CD4-positive, alpha-beta T cell treated with Interleukin-17A for 4 hours (primary cell): ENCODE data around the gene SNAPC4.

Experiments
- DNase-seq: peaks from one replicate; pipeline ENCODE4 v3.0.0-alpha.2; 2020; ENCODE audit warnings: mixed read lengths

The SNAPC4 gene

DNA sequence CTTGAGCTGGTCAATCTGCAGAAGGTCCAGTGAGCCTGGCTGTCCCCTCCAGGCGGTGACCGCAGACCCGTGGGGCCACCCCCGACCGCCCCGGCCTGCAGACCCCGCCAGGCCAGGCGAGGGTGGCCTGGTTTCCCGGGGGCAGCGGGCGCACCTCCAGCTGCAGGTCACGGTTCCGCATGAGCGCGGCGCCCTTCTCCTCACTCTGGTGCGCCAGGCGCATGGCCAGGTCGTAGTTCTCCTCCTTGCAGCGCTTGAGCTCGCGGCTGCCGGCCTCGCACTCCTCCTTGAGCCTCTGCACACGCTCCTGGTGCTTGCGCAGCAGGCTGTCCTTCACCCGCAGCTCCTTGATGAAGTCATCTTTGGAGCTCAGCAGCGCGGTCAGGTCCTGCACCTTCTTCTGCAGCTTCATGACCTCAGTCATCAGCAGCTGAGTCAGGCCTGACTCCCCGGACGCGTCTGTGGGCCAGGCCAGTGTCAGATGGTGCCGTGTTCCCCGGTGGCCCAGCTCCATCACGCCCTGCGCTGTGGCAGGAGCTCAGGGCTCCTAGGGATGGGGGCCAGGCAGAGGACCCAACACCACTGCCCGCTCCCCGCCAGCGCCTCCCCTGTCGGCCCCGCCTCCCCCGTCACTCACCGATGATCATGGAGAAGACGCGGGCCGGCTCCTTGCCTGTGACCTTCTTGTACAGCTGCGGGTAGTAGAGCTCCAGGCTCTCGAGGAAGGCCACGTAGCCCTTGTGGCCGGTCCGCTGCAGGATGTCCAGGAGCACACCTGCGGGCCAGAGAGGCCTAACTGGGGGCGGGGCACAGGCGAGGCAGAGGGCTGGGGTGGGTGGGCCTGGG, 29.1 kb downstream of the SNAPC4 start:
- DNase-seq, result no peak

DNA sequence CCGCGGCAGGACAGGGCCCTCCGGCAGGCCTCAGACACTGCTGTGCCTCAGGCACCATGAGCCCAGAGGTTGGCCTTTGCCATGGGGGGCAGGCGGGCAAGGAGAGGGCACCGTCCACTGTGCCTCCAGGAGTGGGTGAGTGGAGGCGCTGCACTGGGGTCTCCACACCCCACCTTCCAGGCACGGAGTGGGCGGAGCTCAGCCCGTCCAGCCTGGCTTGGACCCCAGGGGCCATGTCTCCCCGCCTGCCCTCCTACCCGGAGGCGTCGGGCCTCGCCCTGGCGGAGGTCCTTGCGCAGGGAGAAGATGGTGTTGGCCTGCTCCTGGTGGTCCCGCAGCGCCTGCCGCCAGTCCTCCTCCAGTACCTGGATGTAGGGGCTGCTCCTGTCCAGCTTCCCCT, 29.9 kb downstream of the SNAPC4 start:
- DNase-seq, result no peak

DNA sequence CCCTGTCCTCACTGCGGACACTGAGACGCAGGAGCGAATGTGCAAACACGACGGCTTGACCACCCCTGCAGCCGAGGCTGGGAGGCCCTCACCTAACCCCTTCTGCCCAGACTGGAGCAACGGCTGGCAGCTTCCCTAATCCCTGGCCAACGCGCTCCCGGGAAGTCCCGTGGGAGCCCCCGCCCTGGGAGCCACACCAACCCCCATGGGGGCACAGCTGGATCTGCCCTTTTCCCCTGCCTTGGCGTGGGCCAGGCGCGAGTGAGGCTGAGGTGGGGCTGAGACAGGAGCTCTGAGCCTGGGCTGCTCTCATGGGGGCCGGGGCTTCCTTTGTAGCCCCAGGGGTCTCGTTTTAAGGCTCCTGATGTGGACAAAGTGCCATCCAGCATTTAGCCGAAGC, 31.8 kb downstream of the SNAPC4 start:
- no peak for DNase-seq

DNA sequence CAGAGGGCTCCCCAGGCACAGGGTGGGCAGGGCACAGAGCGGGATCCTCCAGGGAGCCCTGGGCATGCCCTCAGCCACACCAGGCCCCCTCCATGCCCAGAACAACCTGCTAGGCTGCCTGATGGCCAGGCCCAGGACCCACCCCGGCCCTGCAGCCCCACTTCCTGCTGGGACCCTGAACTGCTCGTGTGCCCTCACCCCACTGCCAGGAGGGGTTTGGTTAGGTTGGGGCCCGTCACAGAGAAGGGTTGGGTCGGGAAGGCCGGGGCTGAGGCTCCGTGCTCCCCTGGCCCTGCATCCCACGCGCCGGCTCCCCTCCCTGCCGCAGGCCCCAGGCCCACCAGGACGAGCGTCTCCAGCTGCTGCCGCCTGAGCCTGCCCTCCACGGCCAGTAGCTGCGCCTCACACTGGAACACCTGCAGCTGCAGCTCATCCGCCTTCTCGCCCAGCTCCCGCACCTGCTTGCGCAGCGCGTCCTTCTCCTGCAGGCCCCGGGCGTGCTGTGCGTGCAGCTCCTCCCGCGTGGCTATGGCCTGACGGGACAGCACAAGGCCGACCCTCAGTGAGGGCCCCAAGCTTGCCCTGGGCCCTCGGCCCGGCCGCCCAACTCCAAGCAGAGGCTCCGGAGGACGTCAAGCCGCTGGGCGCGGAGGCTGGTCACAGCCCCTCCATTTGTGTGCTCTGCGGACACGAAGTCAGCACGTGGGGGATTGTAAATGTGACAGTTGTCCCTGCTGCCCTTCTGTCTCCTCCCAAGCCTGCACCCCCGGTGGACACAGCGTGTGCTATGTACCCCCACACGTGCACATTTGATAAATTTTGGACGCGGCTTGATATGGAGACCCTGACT, 32.4 kb downstream of the SNAPC4 start:
- no peak for DNase-seq

DNA sequence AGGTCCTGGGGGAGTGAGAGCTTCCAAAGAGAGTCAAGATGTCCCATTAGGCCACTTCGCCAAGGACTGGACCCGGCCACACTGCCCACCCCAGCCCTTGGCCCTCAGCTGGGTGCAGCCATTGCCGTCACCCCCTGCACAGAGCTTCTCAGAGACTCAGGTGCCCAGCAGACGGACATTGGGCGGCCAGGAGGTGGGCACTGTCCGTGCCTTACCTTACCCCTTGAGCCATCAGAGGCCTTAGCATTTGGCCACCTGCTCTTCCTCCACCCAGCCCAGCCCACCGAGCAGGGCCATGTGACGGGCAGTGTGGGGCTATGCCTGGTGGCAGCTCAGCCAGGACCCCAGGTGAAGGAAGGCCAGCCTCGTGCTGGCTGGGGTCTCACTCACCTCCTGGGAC, 33.1 kb downstream of the SNAPC4 start:
- DNase-seq, result no peak

DNA sequence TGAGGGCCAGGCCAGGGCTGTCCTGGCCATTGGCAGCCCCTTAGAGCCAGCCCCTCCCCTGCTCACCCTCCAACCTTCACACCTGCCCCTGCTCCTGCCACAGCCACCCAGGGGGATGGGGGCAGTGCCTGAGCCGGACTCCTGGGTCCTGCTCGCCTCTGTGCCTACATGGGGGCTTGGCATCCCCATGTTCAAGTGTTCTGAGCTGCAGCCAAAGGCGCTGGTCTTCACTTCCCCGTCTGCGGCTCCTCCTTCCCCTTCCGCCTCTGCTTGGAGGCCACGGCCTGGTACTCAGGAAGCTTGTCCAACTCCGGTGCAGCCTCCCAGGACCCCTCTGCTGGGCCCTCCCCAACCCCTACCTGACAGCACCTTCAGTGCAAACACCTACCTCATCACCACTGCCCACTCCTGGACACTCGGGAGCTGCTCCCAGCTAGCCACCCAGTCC, 34.2 kb downstream of the SNAPC4 start:
- no peak for DNase-seq

DNA sequence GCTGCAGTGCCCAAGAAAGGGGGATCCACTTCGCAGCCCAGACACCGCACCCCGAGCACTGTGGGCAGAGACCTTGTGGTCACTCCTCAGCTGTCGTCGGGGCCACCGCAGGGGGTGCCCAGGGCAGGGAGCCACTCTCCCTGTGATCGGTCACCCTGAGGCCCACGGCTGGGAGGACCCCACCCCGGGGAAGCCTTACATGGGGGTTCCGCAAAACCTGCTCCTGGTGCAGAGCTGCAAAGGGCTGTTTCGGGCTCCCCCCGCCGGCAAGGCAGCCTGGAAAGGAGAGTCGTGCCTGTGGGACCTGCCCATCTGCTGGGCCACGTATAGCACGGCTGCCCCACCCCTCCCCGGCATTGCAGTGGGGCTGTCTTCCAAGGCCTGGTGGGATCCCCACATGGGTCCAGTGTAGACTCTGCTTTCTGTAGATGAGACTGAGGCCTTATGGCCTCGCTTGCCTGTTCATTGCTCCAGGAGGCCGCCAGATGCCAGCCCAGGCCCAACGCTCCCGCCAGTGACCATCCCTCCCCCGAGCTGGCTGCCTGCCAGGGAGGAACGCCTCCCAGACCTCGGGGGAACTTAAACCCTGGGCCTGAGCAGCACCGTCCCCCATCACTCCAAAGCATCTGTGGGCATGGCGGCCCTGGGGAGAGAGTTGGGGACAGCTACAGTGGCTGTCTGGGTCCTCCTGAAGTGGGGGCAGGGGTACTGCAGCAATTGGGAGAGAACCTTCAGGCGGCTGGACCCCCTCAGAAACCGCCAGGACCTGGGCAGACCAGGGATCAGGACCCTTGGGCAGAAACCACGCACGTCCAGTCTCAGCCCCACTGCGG, 34.8 kb downstream of the SNAPC4 start:
- no peak for DNase-seq

DNA sequence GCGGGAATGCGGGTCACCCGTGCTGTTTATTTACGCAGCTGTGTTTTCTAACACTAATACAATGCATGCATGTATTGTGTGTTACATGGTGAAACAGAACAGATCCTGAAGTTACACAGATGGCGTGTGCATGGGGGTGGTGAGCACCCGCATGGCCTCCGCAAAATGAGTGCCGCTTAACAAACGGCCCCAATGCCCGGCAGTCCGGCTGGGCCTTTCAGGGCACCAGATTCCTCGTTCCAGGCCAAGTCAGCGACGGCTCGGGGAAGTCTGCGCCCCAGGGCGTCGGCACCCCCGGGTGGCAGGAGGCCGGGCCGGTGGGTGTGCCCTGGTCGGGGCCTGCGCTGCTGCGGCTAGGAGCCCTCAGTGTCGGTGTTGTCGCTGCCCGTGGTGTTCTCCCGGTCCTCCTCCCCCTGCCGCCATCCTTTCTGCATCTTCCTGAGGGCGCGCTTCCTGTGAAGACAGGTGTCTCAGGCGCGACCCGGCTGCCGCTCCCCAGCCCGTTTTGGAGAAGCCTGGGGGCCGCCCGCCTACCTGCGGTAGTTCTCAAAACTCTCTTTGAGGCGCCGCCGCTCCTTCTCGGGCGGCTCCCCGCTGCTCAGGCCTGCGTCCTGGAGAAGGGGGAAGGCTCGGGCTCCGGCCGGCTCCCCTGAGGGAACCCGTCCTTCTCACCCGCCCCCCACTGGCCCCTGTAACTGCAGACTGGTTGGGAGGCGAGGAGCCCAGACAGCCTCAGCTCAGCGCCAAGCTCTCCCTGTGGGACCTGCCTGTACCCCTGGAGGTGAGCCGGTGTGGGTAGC, 35.8 kb downstream of the SNAPC4 start:
- DNase-seq, result no peak

DNA sequence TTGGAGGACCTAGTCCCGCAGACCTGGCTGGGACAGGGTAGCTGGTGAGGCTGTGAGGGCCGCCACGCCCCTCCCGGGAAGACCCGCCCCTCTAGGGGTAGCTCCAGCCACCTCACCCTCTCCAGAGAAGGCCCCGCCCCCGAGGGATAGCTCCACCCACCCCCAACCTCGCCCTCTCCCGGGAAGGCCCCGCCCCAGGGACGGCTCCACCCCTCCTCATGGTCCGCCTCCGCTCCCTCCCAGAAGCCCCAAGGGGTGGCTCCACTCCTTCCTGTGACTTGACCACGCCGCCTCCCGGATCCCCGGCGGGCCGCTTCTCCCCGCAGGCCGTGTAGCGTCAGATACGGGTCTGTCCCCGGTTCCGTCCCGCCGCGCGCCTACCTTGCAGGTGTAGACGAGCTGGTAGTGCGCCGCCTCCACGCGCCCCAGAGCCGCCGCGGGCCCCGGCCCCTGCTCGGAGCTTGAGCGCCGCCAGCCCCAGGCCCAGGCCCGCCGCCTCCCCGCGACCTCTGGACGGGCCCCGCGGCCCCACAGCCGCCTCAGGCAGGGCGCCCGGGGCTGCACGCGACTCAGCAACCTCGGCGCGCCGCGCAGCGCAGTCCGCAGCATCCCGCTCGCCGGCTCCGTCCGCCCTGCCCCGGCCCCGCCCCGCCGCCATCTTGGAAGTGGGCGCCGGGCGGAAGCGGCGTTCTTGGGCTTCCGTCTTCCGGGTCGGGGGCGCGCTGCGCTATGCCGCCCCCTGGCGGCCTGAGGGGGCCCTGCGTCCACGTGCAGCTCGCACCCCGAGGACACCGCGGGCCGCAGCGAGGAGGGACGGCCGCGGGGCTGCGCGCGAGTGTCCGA, 36.6 kb downstream of the SNAPC4 start, which contains the start of gene DNLZ:
TSS of gene DNLZ (minus strand) at position 639 of the 843 bp plus-strand sequence. CDS start at position 609, 30 bp downstream.
- peak; percentile 99 for DNase-seq

DNA sequence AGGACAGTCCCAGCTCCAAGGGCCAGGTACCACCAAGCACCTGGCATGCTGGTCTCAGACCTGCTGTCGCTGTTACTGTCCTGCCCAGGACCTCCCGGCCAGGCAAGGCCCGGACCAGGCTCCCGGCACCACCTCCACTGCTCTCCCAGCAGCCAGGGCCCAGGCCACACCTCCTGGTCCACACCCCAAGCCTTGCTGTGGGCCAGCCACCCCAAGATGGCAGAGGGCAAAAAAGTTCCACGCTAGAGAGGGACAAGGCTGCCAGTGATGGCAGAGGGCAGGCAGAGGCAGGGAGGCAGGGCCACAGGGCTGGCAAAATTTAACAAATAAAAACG, 37.6 kb downstream of the SNAPC4 start:
- DNase-seq, result no peak

DNA sequence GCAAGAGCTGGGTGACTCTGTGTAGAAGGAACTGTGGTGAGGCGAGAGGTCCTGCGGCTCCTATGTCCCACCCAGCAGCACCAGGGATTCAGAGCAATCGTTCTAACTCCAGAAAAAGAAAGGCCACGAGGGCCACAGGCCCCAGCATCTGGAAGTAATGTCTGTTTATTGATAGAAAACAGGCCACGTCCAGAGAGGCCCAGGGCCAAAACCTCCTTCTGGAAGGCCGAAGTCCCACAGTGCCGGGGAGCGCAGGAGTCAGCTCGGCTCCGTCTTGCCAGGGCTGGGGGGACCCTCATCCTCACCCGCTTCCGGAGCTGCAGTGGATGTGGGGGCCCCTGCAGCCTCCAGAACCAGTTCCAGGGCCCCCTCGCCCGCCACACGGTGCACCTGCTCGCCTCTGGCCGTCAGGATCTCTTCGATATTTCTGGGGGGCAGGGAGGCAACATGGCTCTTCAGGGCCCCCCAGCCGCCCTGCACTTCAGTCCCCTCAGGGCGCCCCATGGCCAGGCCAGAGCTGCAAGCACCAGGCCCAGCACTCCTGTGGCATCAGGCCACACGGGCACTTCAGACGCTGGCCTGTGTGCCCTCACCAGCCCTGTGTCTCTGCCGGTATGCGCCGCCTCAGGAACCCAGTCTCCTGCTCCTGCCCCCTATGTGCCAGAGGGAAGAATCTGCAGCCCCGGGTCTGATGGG, 38.1 kb downstream of the SNAPC4 start:
- DNase-seq, result no peak

DNA sequence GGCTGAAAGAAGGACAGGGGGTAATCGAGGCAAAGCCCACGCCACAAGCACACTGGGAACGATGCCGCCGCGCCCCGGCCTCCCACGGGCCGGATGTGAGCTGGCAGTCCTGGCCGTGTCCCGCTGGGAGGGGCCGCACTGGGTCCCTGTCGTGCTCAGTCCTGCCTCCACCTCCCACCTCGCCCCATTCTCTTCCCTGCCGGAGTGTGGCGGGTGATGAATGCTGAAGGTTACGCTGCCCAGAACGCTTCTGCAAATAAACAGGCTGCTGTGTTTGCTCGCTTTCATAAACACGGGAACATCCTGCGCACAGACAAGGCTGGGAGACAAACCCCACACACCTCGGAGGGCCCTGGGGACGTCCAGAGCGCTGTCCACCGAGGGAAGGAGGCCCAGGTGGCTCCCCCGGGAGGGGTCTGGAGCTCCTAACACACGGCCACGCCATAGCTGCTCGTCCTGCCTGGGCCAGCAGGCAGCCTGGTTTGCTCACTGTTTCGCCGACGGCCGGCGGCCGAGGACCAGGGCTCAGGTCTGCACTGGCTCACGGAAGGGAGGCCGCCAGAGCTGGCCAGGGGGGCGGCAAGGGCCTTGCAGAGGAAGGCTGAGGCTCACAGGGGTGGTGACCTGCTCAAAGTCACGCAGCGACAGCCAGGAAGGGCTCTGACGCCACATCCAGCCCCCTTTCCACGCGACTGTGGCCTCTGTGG, 38.8 kb downstream of the SNAPC4 start:
- DNase-seq, result no peak

DNA sequence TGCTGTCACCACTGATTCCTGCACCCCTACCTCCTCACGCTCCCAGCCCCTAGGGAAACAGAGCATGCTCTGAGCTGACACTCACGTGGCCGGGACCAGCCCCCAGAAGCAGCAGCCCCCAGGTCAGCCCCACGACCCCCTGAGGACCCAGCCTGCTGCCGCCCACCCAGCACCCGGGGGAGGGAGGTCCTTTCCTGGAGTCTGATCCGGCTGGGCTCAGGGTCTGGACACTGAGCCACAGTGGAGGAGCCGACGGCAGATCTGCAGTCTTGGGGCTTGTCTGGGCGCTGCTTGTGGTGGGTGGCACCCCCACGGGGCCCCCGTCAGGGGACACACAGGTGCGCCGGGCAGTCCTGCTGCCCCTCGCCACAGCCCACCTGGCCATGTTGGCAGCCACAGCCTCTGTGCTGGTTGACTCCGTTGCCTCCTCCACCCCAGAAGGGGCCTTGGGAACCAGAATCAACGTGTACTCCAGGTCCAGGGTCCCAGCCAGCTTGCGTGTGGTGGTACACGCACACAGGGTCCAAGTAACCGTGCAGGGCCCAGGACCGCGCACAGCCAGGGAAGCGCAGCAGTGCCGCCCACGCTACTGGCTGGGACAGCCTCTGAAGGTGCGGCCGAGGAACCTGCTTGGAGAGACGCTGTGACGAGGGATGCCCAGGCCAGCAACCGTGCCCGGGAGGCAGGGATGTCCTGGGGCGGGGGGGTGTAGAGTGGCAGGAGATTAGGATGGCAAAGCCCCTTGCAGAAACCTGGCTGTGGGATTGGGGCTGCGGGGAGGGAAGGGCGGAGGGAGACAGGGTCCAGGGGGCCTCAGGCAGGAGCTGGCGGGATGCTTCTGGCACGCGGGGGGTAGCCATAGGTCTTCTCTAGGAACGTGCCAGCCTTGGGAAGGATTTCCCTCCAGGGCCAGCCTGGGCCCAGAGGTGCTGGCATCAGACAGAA, 39.9 kb downstream of the SNAPC4 start:
- no peak for DNase-seq

DNA sequence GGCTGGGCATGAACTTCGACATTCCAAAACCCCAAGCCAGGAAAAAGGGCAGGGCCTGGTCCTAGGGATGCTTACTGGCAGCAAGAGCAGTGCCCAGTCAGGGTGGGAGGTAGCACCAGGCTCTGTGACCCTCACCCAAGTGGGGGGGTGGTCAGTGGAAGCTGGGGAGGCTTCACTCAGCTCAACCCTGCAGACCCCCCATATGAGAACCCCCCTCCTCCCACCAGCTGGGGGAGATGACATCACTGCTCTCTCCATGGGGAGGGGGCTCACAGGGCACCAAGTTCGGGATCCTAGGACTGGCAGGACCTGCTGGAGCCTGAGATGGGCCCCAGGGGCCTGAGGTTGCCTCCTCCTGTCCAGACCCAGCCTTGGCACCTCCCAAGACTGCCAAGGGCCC, 41.1 kb downstream of the SNAPC4 start:
- no peak for DNase-seq

DNA sequence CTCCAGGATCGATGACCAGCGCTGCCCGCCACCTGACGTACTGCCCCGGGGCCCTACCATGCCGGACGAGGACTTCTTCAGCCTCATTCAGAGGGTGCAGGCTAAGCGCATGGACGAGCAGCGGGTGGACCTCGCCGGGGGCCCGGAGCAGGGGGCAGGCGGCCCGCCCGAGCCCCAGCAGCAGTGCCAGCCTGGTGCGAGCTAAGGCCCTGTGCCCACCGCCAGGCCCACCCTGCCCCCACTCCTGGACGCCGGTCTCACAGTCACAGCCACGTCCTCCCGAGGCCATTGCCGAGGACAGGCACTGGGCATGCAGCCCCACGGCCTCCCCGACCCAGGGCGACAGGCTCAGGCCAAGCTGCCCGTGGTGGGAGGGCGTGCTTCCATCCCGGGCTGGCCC, 42.0 kb downstream of the SNAPC4 start:
- no peak for DNase-seq

DNA sequence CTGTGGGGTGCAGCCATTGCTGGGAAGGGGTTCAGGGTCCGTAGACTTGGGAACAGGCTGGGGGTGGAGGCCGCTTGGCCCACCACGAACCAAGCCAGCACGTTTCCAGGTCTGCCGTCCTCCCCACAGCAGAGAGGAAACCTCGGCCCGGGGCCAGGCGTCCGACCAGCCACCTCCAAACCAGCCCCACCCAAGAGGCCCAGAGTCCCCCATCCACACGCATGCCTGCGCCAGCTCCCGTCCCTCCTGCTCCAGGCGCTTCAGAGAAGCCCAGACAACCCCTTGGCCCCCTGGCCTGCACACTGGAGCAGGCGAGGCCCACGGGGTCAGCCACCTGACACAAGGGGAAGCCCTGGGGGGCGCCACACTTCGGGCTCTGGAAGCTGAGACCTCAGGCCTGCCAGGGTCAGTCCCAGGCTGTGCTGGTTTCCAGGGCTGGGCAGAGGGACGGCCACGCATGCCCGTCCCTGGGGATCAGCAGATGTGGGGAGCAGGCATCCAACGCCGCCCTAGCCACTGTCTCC, 42.7 kb downstream of the SNAPC4 start:
- DNase-seq, result no peak

DNA sequence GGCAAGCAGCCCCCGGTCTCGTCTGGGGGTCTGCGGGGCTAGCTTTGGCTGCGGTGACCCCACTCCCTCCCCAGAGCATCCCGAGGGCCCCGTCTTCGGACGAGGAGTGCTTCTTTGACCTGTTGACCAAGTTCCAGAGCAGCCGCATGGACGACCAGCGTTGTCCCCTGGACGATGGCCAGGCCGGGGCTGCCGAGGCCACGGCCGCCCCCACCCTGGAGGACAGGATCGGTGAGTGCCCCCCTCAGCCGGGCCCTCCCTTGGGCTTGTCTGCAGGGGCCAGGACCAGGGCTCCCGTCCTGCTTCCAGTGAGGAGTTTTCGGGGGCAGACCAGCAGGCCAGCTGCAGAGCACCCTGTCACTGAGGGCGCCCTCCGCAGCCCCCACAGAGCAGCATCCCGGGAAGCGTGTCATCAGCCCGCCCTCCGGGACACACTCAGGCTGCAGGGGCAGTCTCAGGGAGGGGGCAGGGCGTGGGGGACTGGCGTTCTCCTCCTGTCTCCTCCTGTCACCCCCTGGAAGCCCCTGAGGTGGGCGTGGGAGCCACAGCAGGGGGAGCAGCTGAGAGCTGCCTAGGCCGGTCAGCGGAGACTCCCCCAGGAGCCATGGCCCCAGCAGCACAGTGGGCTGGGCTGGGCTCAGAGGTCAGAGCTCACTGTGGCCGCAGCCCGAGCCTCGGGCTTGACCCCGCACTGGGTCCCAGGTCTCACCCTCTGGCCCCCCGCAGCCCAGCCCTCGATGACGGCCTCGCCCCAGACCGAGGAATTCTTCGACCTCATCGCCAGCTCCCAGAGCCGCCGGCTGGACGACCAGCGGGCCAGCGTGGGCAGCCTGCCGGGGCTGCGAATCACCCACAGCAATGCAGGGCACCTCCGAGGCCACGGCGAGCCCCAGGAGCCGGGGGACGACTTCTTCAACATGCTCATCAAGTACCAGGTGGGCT, 44.1 kb downstream of the SNAPC4 start:
- DNase-seq, result no peak
